Measurements from ENCODE around the gene G6PC3. TPM values are rescaled to one million over a fixed set of nuclear protein-coding genes. Genes with fewer than 3 reads are reported as not detected.
"Not testable (repeated sequence)": the region's sequence is repeated elsewhere in the genome, so short reads cannot be mapped to it uniquely, and the experiment has no call there.

G6PC3 gene
- polyA plus RNA-seq, 2 of the 4 experiments (the other 2 are of a cell fraction), result 104 to 130 TPM

DNA sequence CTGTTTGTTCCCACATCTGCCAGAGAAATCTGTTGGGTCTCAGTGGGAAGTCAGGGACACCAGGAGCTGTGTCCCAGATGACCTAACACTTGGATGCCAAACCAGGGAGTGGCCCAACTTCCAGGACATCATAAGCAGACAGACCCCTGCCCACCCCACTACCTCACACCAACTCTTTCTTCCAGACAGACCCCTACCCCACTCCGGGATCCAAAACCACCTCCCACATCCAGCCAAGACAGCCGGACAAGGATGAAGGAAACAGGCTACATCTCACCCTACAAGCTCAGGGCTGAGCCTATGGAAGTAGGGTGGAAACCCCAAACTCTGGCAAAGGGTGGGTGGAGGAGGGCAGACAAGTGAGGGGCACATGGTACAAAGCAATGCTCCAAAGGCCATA is 49.3 kb downstream of the G6PC3 start:
- 96% methylated on average over 2 of the region's 2 CpGs for WGBS (ENCODE audit: missing lambda C conversion rate)
- FAIRE-seq (no peak), DNase-seq (ENCODE audit: low read depth in 1 of 2, low spot score in 1 of 2) (no peak), ATAC-seq (no peak)
- TF ChIP-seq RARB (CRISPR knock-in tag; IDR thresholded peaks at IDR 0.05) (no peak), POLR2A (IDR thresholded peaks at IDR 0.05; ENCODE audit: low read length) (no peak), HEYL (CRISPR knock-in tag; IDR thresholded peaks at IDR 0.05) (no peak), ZNF302 (CRISPR knock-in tag; IDR thresholded peaks at IDR 0.05) (no peak), JUNB (IDR thresholded peaks at IDR 0.05) (no peak), EHF (CRISPR knock-in tag; IDR thresholded peaks at IDR 0.05) (no peak), NR3C1 (IDR thresholded peaks at IDR 0.05) (no peak), SMC3 (IDR thresholded peaks at IDR 0.05) (no peak)
- TF ChIP-seq, protein P1, sequence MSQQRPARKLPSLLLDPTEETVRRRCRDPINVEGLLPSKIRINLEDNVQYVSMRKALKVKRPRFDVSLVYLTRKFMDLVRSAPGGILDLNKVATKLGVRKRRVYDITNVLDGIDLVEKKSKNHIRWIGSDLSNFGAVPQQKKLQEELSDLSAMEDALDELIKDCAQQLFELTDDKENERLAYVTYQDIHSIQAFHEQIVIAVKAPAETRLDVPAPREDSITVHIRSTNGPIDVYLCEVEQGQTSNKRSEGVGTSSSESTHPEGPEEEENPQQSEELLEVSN (IDR thresholded peaks at IDR 0.05; ENCODE audit: borderline replicate concordance, low read depth), result no peak
- H3K4me3 ChIP-seq, result no peak overlapping the region
- H3K27ac ChIP-seq, result no peak overlapping the region
- no peak overlapping the region for H3K4me2 ChIP-seq
- CTCF ChIA-PET, result interaction anchor here (0.9 to 33.5 kb wide), 4 partner anchors 13 to 176 kb away, joined by 5 to 1202 read pairs (median 84); no protein-coding TSS in a partner anchor
- no peaks in the 10 kb centered on the region for H3K9me3 ChIP-seq
- peaks cover 28% of the 10 kb centered on the region for H3K4me1 ChIP-seq
- POLR2A ChIA-PET, result no interaction called here

DNA sequence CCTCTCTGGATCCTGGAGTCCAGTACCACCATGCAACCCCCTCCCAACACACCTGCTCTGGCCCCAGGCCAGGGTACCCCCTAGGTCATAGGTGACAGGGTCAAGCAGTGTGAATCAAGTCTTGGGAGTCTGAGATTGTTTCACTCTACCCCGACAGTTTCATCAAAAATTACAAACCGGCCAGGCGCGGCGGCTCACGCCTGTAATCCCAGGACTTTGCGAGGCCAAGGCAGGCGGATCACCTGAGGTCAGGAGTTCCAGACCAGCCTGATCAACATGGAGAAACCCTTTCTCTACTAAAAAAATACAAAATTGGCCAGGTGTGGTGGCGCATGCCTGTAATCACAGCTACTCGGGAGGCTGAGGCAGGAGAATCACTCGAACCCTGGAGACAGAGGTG is 49.7 kb downstream of the G6PC3 start:
- not testable (repeated sequence) for FAIRE-seq; H3K4me2 ChIP-seq; H3K4me3 ChIP-seq; H3K27ac ChIP-seq; ATAC-seq; H3K9me3 ChIP-seq; DNase-seq (ENCODE audit: low read depth in 1 of 2, low spot score in 1 of 2)
- H3K4me1 ChIP-seq, result peaks cover 28% of the 10 kb centered on the region
- WGBS (ENCODE audit: missing lambda C conversion rate), result 91% methylated on average over 11 of the region's 11 CpGs
- CTCF ChIA-PET, result interaction anchor here (0.9 to 33.5 kb wide), 4 partner anchors 12 to 176 kb away, joined by 5 to 1202 read pairs (median 84); no protein-coding TSS in a partner anchor
- POLR2A ChIA-PET, result interaction anchor here (4.1 kb wide), 1 partner anchor 10 kb away, joined by 50 read pairs; no protein-coding TSS in a partner anchor

DNA sequence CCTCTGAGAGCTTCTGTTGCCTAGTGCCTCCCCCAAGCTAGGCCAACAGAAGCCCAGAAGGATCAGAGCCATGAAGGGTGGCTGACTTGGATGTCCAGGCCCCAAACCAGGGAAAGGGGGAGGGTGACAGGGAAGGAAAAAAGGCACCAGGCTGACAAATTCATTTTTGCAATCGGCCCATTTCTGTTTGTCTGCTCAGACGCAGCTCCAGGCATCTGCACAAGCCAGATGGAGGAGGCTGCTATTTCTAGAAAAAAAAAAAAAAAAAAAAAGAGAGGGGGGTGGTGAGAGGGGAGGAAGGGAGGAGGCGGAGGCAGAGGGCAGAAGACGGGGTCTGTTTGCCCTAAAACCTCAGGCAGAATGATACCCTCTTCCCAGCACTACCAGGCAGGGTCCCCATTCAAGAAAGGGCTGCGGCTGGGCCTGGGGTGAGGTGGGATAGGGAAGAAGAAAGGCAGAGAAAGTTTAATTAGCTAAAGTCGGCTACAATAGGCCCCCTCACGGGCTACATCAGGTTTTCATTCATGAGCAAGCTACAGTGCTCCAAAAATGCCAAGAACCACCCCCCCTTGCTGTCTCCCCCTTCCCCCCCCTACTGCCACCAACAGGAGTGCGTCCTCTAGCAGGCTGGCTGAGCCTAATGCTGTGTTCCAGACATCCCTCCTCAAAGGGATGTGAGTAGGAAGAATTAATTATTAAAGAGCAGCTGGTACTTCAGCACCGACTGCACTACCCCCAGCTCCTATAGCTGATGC is 50.5 kb downstream of the G6PC3 start:
- Histone ChIP-seq H3K27ac (no peak overlapping the region), H3K9me3 (no peaks in the 10 kb centered on the region), H3K4me1 (peaks cover 28% of the 10 kb centered on the region), H3K4me3 (no peak overlapping the region), H3K4me2 (peak overlapping the region; percentile 10; the same call in 1 of the 3 replicates)
- WGBS (ENCODE audit: missing lambda C conversion rate), result 57% methylated on average over 9 of the region's 9 CpGs
- ChIA-PET CTCF (interaction anchor here (0.6 to 33.5 kb wide), 7 partner anchors 11 to 232 kb away, joined by 3 to 1202 read pairs (median 8); no protein-coding TSS in a partner anchor), POLR2A (interaction anchor here (0.6 to 4.1 kb wide), 3 partner anchors 11 to 54 kb away, joined by 3 to 50 read pairs (median 5); partner anchors contain the start of gene LSM12)
- FAIRE-seq, result no peak
- ATAC-seq, result no peak
- TF ChIP-seq, protein P2, sequence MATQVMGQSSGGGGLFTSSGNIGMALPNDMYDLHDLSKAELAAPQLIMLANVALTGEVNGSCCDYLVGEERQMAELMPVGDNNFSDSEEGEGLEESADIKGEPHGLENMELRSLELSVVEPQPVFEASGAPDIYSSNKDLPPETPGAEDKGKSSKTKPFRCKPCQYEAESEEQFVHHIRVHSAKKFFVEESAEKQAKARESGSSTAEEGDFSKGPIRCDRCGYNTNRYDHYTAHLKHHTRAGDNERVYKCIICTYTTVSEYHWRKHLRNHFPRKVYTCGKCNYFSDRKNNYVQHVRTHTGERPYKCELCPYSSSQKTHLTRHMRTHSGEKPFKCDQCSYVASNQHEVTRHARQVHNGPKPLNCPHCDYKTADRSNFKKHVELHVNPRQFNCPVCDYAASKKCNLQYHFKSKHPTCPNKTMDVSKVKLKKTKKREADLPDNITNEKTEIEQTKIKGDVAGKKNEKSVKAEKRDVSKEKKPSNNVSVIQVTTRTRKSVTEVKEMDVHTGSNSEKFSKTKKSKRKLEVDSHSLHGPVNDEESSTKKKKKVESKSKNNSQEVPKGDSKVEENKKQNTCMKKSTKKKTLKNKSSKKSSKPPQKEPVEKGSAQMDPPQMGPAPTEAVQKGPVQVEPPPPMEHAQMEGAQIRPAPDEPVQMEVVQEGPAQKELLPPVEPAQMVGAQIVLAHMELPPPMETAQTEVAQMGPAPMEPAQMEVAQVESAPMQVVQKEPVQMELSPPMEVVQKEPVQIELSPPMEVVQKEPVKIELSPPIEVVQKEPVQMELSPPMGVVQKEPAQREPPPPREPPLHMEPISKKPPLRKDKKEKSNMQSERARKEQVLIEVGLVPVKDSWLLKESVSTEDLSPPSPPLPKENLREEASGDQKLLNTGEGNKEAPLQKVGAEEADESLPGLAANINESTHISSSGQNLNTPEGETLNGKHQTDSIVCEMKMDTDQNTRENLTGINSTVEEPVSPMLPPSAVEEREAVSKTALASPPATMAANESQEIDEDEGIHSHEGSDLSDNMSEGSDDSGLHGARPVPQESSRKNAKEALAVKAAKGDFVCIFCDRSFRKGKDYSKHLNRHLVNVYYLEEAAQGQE (IDR thresholded peaks at IDR 0.05), result no peak
- no peak for TF ChIP-seq HOXA7 (CRISPR knock-in tag; IDR thresholded peaks at IDR 0.05)
- TF ChIP-seq RARB (CRISPR knock-in tag; IDR thresholded peaks at IDR 0.05), result no peak
- no peak for TF ChIP-seq CBX8 (IDR thresholded peaks at IDR 0.05)
- no peak for TF ChIP-seq NFE2L2 (conservative IDR thresholded peaks at IDR 0.05; ENCODE audit: low read length)
- no peak for TF ChIP-seq ZSCAN20 (CRISPR knock-in tag; IDR thresholded peaks at IDR 0.05)
- no peak for TF ChIP-seq KDM1A (IDR thresholded peaks at IDR 0.05; ENCODE audit: low read depth)
- no peak for TF ChIP-seq ZFP36 (IDR thresholded peaks at IDR 0.05; ENCODE audit: borderline replicate concordance, partially characterized antibody)
- TF ChIP-seq EHF (CRISPR knock-in tag; IDR thresholded peaks at IDR 0.05), result no peak
- TF ChIP-seq HOXB5 (CRISPR knock-in tag; IDR thresholded peaks at IDR 0.05), result no peak
- no peak for TF ChIP-seq RCOR1 (IDR thresholded peaks at IDR 0.05; ENCODE audit: low read depth, low read length)
- TF ChIP-seq, protein P3, sequence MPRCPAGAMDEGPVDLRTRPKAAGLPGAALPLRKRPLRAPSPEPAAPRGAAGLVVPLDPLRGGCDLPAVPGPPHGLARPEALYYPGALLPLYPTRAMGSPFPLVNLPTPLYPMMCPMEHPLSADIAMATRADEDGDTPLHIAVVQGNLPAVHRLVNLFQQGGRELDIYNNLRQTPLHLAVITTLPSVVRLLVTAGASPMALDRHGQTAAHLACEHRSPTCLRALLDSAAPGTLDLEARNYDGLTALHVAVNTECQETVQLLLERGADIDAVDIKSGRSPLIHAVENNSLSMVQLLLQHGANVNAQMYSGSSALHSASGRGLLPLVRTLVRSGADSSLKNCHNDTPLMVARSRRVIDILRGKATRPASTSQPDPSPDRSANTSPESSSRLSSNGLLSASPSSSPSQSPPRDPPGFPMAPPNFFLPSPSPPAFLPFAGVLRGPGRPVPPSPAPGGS (IDR thresholded peaks at IDR 0.05), result no peak
- TF ChIP-seq, protein P4, sequence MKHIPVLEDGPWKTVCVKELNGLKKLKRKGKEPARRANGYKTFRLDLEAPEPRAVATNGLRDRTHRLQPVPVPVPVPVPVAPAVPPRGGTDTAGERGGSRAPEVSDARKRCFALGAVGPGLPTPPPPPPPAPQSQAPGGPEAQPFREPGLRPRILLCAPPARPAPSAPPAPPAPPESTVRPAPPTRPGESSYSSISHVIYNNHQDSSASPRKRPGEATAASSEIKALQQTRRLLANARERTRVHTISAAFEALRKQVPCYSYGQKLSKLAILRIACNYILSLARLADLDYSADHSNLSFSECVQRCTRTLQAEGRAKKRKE (CRISPR knock-in tag; IDR thresholded peaks at IDR 0.05; ENCODE audit: low read depth), result no peak
- TF ChIP-seq EHMT2 (IDR thresholded peaks at IDR 0.05; ENCODE audit: low read depth), result no peak
- TF ChIP-seq SREBF2 (IDR thresholded peaks at IDR 0.05), result no peak
- no peak for TF ChIP-seq MYC (IDR thresholded peaks at IDR 0.05; ENCODE audit: borderline replicate concordance, low read length)
- no peak for TF ChIP-seq CEBPB (IDR thresholded peaks at IDR 0.05)
- TF ChIP-seq, protein P5, sequence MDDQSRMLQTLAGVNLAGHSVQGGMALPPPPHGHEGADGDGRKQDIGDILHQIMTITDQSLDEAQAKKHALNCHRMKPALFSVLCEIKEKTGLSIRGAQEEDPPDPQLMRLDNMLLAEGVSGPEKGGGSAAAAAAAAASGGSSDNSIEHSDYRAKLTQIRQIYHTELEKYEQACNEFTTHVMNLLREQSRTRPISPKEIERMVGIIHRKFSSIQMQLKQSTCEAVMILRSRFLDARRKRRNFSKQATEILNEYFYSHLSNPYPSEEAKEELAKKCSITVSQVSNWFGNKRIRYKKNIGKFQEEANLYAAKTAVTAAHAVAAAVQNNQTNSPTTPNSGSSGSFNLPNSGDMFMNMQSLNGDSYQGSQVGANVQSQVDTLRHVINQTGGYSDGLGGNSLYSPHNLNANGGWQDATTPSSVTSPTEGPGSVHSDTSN (IDR thresholded peaks at IDR 0.05), result no peak
- TF ChIP-seq, protein P6, sequence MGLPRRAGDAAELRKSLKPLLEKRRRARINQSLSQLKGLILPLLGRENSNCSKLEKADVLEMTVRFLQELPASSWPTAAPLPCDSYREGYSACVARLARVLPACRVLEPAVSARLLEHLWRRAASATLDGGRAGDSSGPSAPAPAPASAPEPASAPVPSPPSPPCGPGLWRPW (IDR thresholded peaks at IDR 0.05), result no peak
- no peak for DNase-seq (ENCODE audit: low read depth in 1 of 2, low spot score in 1 of 2)

Measured in A549 (cell line).